GM12892 (cell line): ENCODE data around the gene SMIM36.
A peak's percentile ranks its signal among the peaks of the same experiment; 100 is the strongest.

Source experiments
- POLR2A ChIP-seq: IDR thresholded peaks from 2 replicates; pipeline ENCODE4 v1.6.1; 2011; ENCODE audit warnings: low read depth, low read length, control low read depth
- POLR2AphosphoS5 ChIP-seq: IDR thresholded peaks from 2 replicates; pipeline ENCODE4 v1.6.1; 2011; ENCODE audit warnings: low read depth, low read length, control low read depth

DNA sequence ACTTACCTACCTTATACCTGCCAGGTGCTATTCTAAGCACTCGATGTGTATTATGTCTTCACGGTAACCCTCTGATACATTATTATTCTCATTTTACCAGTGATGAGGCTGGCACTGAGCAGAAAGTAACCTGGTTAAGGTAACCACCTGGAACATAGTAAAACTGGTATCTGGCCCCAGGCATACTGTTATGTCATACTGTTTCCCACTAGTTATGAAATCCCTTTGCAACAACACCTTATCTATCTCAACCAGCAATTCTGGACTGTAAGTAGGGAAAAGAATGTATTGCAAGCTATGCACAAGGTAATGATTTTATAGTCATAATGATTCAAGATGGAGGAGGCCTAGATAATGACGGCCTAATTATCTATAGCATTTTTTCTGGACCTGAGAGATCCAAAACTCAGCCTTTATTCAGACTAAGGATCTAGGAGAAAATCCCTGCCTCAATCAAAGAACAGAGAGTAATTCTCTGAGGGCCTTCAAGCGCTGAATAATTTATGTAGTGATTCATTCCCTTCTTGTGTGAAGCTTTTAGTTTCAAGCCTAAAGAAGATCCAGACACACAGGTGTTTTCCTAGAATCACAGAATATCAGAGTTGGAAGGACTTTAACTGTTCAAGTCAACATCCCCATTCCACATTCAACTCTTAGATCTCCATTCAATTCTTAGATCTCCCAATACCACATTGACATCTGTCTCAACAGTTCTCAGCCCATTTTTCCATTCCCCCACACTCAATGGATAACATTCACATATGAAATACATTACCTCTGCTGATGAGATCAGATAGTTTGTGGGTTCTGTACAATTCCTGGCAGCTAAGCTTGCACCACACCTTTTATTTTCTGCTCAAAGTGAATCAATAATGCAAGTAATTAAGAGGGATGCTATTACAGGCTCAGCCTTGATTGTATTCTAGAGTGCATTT lies 74.8 kb downstream of the SMIM36 start:
- 0 out of 2 replicates have a peak, but pooled peaks have one; percentile 6 for TF ChIP-seq POLR2AphosphoS5
- no peak for TF ChIP-seq POLR2A
